Posterior cingulate gyrus (tissue), 11 donors: ENCODE measurements around the gene ARHGAP26.

ENCODE experiments used
- DNase-seq, 10 donors: peaks; one replicate each; pipeline versions ENCODE4 v3.0.0 to v3.0.0-alpha.2; 2020 to 2021; ENCODE audit warnings: mixed read lengths in 3 of 10
- intact Hi-C: fragments of 100-400 bp; cut with DNase I; formaldehyde crosslinking; loops from one replicate; pipeline ENCODE4 v1.15.1; 2023

ARHGAP26 gene

DNA sequence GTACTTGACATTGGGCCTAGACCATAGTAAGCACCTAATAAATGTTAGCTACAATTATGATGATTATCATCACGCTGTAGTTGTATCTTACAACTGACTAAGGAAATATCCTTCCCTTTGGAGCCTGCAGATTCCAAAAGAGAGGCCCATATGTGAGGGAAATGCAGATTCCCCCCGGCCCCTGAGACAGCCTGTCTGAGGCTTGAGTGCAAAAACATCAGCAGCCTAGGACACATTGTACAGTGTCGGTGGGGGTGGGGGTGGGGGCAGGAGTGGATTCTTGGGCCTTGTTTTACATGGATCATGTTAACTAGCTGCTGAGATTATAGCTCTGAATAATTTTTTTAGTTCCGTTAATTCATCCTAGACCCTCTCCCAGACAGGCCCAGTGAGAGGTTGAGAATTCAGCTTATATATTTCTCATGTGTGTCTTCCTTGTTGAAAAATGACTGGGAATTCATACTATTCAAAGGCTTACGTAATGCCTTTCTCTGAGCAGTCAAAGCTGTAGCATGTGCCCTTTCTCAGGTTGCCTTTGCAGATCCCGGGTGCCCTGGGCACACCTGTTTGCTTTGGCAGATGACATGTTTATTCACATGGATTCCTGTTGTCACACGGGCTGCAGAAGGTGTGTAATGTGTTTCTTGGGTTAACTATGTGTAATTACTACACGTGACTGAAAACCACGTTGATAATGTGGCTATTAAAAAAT lies 370.5 kb downstream of the ARHGAP26 start:
- intact Hi-C loops = loop anchor here (10.0 kb wide), 1 partner anchor 86 kb away; no protein-coding TSS in a partner anchor
- DNase-seq = no peak

DNA sequence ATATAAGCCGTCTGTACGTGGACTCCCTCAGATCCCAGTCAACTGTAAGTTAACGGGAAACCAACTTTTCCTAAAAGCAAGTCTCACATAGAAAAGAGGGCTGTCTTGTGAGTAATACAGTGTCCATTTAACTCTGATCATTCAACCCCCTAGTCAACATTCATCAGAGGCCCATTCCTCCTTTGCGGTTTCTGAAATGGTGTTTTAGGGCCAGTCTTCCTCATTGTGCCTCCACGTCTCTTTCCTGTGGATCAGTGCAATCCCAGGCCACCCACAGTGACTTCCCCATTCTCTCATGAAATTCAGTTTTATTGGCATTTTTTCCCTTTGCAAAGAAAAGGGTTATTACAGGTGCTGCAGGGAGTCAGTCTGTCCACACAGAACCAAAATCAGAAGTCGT lies 371.5 kb downstream of the ARHGAP26 start:
- intact Hi-C loops = loop anchor here (10.0 kb wide), 1 partner anchor 87 kb away; no protein-coding TSS in a partner anchor
- DNase-seq = no peak

DNA sequence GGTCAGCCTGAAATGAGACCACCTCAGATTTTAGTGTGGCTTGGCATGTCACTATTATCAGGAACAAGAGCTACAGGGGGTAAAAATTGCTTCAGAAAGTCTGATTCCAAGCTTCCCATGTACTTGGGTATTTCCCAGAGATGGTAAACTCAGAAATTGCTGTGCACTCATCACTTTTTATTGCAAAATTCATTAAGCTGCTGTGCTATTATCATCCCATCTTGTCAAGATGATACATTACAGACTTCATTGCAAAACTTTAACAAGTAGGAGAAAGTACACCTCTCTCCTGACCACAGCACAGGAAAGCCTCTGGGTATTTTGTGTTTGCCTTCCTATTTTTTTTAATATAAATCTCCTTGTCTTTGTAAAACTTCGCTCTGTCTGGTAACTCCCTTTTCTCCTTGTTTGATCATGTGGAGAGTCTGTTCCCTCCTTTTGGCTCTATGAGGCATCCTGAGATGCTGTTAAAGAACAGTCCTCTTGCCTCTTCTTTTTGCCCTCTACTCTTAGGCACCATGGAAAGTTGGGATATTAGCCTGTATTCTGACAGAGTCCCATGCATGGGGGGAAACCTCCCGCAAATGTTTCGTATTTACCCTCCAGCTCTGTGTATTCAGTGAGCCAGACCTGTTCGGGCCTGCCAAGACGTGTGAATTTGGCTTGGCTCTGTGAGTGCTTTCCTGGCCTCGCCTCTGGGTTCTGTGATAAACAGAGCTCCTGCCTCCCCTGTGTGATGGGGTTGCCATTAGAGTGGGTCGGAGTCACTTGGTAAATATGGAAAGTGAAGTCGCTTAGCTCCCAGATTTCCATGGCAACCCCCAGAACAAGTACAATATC lies 372.6 kb downstream of the ARHGAP26 start:
- intact Hi-C loops = loop anchor here (10.0 kb wide), 1 partner anchor 88 kb away; no protein-coding TSS in a partner anchor
- peak in 9 of 10 donors; percentile 10 to 92 (median 61) for DNase-seq

DNA sequence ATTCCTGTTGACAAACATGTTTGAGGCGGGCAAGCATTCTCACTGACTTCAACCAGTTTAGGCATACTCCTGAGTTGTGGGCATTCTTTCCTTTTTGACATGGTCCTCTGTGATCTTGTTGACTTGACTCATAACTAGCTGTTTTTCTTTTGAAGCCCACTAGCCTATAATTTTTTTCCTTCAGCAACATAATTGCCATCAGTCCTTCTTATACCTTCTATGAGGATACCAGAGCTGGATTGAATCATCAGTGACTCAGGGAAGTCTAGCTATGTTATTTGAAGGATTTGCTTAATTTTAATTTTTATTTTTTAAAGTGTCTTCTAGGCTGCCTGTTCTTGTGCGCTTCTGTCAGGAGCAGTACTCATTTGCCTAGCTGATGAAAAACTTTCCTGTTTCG lies 373.8 kb downstream of the ARHGAP26 start:
- DNase-seq = no peak
- intact Hi-C loops = loop anchor here (10.0 kb wide), 1 partner anchor 89 kb away; no protein-coding TSS in a partner anchor

DNA sequence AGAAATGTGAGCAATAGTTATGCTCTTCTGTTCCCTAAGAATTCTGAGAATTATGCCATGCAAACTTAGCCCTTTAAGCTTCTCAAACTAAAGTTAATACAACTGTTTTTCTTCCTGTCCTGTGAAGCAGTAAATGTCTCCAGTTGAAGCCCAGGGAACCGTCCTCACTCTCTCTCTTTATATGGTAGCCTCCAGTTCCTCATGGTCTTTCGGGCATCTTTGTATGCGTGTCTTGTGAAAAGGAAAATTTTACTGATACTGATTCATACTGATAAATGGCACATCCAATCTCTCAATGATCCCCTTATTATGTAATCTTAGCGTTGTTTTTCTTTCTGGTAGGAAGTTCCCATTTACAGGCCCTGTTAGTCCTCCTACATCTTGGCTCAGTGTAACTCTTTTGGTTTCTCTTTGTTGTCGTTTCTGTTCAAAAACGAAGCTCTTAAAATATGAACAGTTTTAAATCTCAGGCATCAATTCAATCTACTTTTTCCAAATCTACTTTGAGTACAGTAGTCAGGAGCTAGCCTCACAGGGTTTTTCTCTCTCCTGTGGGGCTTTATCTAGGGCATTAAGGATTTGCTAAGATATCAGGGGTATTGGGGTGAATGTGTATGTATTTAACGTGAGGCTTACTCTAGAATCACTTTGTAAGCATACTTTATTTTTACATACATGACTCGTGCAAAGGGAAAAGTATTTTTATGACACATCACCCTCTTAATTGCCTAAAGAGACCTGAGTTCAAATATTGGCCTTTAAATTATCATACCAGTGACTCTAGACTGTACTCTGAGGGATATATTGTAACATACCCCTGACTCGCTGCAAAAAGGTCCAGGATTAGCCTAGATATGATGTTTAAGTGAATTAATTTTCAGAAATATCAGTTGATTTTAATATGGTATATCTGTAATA lies 375.3 kb downstream of the ARHGAP26 start:
- no peak for DNase-seq
- intact Hi-C loops = loop anchor here (10.0 kb wide), 1 partner anchor 91 kb away; no protein-coding TSS in a partner anchor

DNA sequence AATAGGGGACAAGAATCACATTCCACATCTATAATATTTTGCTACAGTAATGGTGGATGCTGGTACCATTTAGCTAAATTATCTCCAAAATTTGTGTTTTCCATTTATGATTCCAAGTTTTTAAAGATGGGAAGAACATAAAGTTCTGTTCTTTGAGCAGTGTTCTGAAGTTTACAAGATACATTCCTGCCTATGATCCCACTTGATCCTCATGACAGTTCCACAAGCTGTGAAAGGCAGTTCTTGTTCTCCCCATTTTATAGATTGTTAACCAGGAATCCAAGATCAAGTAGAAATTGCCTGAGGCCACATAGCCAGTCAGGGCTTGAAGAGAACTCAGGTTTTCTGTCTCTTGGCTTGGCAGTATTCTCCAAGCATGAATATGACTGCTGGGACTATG lies 376.0 kb downstream of the ARHGAP26 start:
- intact Hi-C loops = loop anchor here (10.0 kb wide), 1 partner anchor 91 kb away; no protein-coding TSS in a partner anchor
- no peak for DNase-seq

DNA sequence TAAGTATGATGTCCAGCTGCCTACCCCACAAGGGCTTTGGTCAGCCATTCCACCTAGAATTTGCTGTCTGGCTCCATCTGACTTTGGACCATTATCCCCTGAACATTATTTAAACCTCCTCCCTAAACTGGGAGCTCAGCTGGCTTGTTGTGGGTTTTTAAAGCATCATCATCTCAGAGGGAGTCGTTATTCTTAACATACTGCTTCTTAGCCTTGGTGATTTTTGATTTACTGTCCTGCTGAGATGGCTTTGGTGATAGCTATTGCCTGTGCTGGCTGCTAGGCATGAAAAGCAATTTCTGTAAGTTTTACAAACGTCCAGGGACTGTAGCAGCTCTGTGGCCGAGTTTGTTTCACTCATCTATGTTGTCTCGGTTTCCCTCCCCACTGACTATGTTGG lies 377.2 kb downstream of the ARHGAP26 start:
- no peak for DNase-seq
- intact Hi-C loops = loop anchor here (10.0 kb wide), 1 partner anchor 93 kb away; no protein-coding TSS in a partner anchor

DNA sequence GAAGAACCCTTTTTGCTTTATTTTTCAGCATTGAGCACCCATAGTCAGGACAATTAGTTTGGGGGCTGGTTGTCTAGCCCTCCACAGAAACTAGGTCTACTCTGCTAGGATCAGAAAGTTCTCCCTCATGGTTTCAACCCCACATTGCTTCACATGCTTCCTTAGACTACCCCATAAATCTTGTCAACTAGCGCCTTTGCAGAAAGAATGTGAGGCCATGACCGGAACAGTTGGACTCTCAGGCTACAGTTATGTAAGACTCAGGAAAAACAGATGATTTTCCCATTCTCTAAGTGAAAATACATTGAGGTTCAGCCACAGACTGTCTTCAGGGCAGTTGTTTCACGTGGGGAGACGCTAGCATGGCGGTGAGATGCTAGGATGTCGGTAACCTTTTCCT lies 377.7 kb downstream of the ARHGAP26 start:
- intact Hi-C loops = loop anchor here (10.0 kb wide), 1 partner anchor 93 kb away; no protein-coding TSS in a partner anchor
- DNase-seq = no peak

DNA sequence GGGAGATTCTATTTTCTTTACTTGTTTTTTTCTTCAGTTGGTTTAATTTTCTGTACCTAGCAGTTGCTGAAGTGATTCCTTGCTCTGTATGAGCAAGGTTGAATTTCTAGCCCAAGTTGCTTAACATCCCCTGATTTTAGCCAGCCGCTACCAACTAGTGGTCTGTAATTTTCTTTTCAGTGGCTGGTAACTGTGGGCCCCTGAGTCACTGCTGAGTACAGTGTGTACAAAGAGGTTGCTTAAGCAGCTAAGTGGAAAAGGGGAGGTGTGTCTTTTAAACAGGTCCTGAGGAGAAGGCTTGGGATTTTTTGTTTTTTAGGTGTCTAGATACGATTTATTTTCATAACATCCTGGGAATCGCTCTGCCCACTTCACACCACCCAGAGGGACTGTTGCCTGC lies 378.6 kb downstream of the ARHGAP26 start:
- DNase-seq = no peak
- intact Hi-C loops = loop anchor here (10.0 kb wide), 1 partner anchor 94 kb away; no protein-coding TSS in a partner anchor

DNA sequence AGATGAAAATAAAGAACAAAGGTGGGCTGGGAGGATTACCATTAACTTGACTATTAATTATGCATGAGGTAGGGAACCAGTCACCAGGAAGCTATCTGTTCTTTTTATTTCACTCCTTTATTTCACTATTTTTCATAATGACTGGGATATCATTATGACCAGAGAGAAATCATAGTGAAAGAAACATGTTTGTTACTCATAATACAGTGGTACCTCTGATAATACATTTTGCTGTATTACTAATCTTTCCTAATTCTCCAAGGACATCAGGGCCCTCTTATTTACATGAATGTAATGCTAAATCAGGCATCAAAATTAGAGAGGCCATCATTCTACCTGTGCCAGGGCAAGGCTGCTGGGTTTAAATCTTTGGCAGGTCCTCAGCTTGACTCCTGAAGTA lies 379.6 kb downstream of the ARHGAP26 start:
- no peak for DNase-seq
- intact Hi-C loops = loop anchor here (10.0 kb wide), 1 partner anchor 95 kb away; no protein-coding TSS in a partner anchor

DNA sequence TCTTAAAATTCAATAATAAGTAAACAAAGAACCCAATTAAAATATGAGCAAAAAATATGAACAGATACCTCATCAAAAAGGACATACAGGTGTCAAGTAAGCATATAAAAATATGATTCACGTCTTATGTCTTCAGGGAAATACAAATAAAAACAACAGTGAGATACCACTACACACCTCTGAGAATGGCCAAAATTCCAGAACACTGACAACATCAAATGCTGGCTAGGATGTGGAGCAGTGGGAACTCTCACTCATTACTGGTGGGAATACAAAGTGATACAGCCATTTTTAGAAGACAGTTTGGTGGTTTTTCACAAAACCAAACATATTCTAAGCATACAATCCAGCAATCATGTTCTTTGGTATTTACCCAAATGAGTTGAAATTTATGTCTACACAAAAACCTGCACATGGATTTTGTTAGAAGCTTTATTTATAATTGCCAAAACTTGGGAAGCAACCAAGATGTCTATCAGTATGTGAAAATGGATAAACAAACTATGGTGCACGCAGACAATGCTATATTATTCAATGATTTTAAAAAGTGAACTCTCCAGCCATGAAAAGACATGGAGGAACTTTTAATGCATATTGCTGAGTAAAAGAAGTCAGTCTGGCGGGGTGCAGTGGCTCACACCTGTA lies 381.0 kb downstream of the ARHGAP26 start:
- DNase-seq = no peak
- intact Hi-C loops = no loop called here

DNA sequence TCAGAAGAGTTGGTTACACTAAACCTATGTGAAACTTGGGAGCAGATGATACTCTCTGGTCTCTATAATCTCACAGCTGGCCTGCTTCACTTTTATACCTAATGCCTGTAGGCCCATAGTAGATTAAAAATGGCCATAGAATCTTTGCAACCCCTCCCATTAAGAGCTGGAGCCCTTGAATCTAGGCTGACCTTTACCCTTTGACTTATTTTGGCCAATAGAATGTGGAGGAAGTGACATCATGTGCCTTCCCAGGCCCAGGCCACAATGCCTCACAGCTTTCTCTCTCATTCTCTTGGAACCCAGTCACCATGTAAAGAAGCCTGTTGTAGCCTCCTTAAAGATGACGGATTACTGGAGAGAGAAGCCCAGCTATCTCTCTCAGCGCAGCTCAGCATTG lies 382.3 kb downstream of the ARHGAP26 start:
- no peak for DNase-seq
- intact Hi-C loops = no loop called here

DNA sequence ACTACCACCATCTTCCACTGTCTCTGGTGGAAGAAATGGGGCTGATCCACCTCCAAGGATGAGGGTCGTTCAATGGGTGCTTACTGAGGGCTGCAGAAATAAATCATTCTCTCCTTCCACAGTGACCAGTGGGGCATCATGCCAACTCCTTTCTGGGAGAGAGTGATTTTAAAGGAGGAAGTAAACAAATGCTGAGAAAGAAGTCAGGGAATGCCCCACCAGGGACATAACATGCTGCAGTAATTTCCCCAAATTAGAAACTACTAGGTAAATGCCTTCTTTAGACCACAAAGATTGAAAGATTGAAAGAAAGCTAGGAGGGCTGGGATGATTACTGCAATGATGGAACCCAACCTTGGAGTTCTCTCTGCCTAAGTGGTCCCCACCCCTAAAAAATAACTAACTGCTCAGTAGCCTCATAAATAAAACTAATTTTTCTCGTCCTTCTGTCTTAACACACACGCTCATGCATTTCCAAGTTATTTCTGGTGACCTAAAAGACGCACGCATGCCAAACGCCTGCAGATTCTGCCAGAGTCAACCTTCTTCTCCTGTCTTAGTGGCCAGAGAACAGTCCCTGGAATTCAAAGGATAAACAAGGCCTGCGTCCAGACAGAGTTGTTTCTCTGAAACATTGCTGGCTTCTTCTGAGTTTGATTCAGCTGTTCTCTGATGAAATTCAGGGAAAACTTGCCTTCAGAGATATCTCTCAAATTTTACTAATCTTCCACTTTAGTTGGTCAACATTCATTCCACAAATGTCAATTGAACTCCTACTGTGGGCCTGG lies 383.3 kb downstream of the ARHGAP26 start:
- no peak for DNase-seq
- intact Hi-C loops = no loop called here

DNA sequence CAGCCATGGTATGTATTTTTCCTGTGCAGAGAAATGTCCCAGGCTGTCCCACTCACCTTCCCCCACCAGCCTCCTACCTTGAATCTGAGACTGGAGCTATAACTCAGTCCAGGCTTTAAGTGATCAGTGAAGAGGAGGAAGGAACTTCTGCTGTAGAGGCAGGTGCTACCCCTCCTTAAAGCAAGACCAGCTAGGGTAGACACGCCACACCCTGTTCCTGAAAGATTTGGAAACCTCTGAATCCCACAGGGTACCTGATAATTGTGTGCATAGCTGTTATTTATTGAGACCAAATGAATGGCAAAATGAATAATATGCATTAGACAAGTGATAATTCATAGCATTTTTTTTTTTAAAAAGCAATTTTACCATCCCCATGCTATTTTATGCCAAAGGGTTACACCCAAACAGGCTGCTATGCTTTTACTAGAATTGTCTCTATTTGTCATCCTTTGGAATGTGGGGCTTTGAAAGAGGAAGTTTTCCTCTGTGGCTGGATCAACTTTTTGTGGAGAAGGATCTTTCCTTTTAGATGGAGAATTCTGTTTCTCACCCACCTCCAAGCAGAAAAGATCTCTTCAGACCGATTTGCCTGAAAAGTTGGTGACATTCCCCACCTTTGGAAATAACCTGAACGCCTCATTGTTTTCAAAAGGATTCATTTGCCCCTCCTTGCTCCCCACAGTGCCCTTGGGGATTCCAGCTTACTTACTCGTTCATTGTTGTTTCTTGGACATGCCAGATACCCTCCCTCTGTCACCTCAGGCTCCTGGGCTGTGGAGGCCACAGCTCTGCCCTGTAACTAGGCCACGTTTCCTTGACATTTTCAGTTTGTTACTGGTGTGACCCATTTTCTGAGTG lies 384.6 kb downstream of the ARHGAP26 start:
- intact Hi-C loops = no loop called here
- DNase-seq = no peak

DNA sequence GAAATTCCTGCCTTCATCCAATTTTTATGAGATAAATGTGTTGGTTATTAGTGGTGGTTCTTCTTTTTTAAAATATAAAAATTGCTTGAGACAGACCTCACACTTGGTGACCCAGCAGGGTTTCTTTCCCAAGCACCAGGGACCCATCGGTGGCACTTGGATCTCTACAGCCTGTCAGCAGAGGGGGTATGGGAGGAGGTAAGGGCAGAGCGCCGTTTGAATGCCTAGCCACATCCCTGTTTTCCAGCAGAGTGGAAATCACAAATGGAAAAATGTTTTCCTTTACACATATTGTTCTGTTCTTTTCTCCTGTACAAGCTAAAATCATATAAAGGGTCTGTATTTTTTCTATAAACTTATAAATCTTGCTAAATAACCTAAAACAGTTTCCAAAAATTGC lies 385.3 kb downstream of the ARHGAP26 start:
- intact Hi-C loops = no loop called here
- DNase-seq = no peak

DNA sequence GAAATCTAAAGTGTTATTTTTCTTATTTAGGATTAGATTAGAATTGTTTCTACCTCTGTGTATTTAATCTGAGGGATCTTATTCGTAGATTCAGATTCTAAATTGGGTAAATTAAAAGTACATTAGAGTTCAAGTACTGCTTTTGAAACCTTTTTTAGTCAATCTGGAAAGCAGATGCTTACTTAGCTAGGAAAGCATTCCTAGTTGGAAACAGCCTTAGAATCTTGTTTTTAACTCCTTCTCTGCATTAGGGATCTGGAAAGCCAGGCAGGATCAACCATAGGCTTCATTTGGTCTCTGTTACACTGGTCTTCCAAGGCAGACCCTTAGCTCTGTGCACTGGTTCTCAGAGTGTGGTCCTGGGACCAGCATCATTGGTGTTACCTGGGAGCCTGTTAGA lies 385.9 kb downstream of the ARHGAP26 start:
- intact Hi-C loops = no loop called here
- DNase-seq = no peak

DNA sequence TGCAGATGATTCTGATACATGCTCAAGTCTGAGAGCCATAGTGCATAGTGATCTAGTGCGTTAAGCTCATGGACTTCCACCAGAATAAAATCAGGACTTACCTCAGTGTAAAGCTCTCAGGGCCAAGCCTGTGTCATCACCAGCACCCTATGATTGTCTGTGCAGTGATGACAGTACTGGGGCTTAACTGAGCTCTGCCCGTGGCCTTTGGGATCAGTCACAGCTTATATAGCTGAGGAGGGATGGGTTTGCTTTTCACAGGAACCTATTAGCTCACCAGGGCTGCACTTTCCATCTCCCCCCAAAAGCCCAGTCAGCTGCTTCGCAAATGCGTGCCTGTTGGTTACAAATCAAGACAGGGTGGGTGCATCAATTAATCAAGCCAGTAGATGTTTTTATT lies 386.4 kb downstream of the ARHGAP26 start:
- no peak for DNase-seq
- intact Hi-C loops = no loop called here

DNA sequence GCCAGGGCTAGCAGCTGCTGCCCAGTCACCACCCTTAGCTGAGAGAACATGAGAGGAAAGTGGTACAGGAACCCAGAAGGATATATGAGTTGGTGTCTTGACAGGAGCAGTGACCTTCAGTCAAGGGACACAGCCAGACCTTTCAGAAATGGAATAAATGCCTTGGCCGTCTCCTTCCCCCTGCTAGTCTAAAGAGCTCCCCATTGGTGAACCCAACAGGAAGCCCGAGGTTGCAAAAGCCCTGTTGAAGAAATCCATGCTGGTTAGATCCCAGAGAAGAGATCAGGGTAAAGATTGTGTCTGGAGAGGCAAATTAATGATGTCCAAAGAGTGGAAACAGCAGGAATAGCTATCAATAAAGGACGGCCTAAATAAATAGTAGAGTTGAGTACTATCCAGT lies 388.9 kb downstream of the ARHGAP26 start:
- no peak for DNase-seq
- intact Hi-C loops = no loop called here
